K562 (cell line): Measurements from ENCODE around the gene TIMM9. TPM values are rescaled to one million over a fixed set of nuclear protein-coding genes. Genes with fewer than 3 reads are reported as not detected.

ENCODE experiments used
- CC2D1A ChIP-seq: fragments of 450-650 bp; IDR thresholded peaks from 2 replicates; pipeline ENCODE4 v1.6.1; 2017; ENCODE audit warnings: mild to moderate bottlenecking
- DLX4 ChIP-seq: fragments of 250-450 bp; sonication (Bioruptor Pico); IDR thresholded peaks from 2 replicates; pipeline ENCODE4 v1.6.1; 2021; ENCODE audit warnings: mild to moderate bottlenecking
- JUND ChIP-seq, 2 experiments: IDR thresholded peaks; 2 replicates in 1 of 2; 3 replicates in 1 of 2; pipeline ENCODE4 v1.6.1; 2011; ENCODE audit warnings: borderline replicate concordance in 2 of 2, low read depth in 2 of 2, low read length in 2 of 2, improper control_type of control experiment in 1 of 2, missing biosample characterization in 1 of 2, missing genetic modification characterization in 1 of 2, missing genetic modification reagents in 1 of 2
- NFATC3 ChIP-seq: fragments of 450-650 bp; IDR thresholded peaks from 2 replicates; pipeline ENCODE4 v1.6.1; 2017; ENCODE audit warnings: mild to moderate bottlenecking
- NFIC ChIP-seq: fragments of 450-650 bp; IDR thresholded peaks from 2 replicates; pipeline ENCODE4 v1.6.1; 2017; ENCODE audit warnings: mild to moderate bottlenecking, inconsistent platforms
- NFXL1 ChIP-seq: fragments of 450-650 bp; formaldehyde crosslinking; IDR thresholded peaks from 2 replicates; pipeline ENCODE4 v1.4.0; 2021; ENCODE audit warnings: mild to moderate bottlenecking
- PCBP2 ChIP-seq: fragments of 200-400 bp; formaldehyde crosslinking; IDR thresholded peaks from 2 replicates; pipeline ENCODE4 v1.6.1; 2018; ENCODE audit warnings: low read length, low read depth, mild to moderate bottlenecking, moderate library complexity; ENCODE audit not compliant: poor library complexity, severe bottlenecking
- POLR2B ChIP-seq: fragments of 450-650 bp; IDR thresholded peaks from 2 replicates; pipeline ENCODE4 v1.6.1; 2018; ENCODE audit warnings: low read depth; ENCODE audit not compliant: partially characterized antibody
- PURB ChIP-seq: sonication (generic); formaldehyde crosslinking; IDR thresholded peaks from 2 replicates; pipeline ENCODE4 v1.9.0; 2021; ENCODE audit warnings: low read depth, mild to moderate bottlenecking, missing genetic modification reagents
- PYGO2 ChIP-seq: fragments of 450-650 bp; IDR thresholded peaks from 2 replicates; pipeline ENCODE4 v1.6.1; 2016; ENCODE audit warnings: mild to moderate bottlenecking, missing genetic modification characterization, moderate library complexity, missing compliant biosample characterization
- RBBP5 ChIP-seq: fragments of 200-600 bp; sonication (generic); IDR thresholded peaks from 2 replicates; pipeline ENCODE4 v1.6.1; 2012; ENCODE audit warnings: borderline replicate concordance, mild to moderate bottlenecking, low read length, control low read depth, inconsistent platforms; ENCODE audit not compliant: insufficient read depth, poor library complexity, severe bottlenecking
- SIN3A ChIP-seq, 2 experiments: fragments of 150-350 bp in 1 of 2; IDR thresholded peaks; 2 replicates each; pipeline ENCODE4 v1.6.1; 2011 to 2016; ENCODE audit warnings: borderline replicate concordance in 2 of 2, low read depth in 2 of 2, low read length in 2 of 2, mild to moderate bottlenecking in 2 of 2, moderate library complexity in 2 of 2; ENCODE audit not compliant: control insufficient read depth in 1 of 2
- TCF7 ChIP-seq: sonication (generic); IDR thresholded peaks from 2 replicates; pipeline ENCODE4 v1.6.1; 2016; ENCODE audit warnings: antibody characterized with exemption, borderline replicate concordance
- ZBTB11 ChIP-seq, 3 experiments: fragments of 200-800 bp in 1 of 3; fragments of 250-450 bp in 1 of 3; fragments of 450-650 bp in 1 of 3; sonication (Bioruptor Pico) in 1 of 3; sonication (Bioruptor generic) in 1 of 3; formaldehyde crosslinking in 1 of 3; IDR thresholded peaks; 2 replicates each; pipeline versions ENCODE4 v1.6.1 to v1.8.0; 2016 to 2022; ENCODE audit warnings: mild to moderate bottlenecking in 2 of 3, missing genetic modification characterization in 2 of 3, missing compliant biosample characterization in 1 of 3, moderate library complexity in 1 of 3
- ZNF280B ChIP-seq: fragments of 250-450 bp; sonication (Bioruptor Pico); IDR thresholded peaks from 2 replicates; pipeline ENCODE4 v1.5.1; 2021; ENCODE audit warnings: mild to moderate bottlenecking
- polyA plus RNA-seq, 8 experiments: library from polyadenylated mRNA; depleted of rRNA in 4 of 8; stranded (reverse) in 5 of 8; unstranded in 3 of 8; fragments of >200 nt; fragmentation: Nextera tagmentation in 2 of 8; fragmentation: Illumina TruSeq in 1 of 8; extraction: Ambion mirVana in 2 of 8; extraction: Trizol in 1 of 8; gene quantifications; 2 replicates each; pipeline versions ENCODE4 v1.2.1 to v1.2.3, GENCODE V29; 2011 to 2014; ENCODE audit warnings: inconsistent platforms in 1 of 8, missing spikeins in 1 of 8
- total RNA-seq, 7 experiments: library from RNA; depleted of rRNA in 6 of 7; stranded (reverse); fragments of >200 nt in 6 of 7; fragmentation: Illumina TruSeq in 2 of 7; extraction: Trizol in 2 of 7; gene quantifications; 2 replicates each; pipeline versions ENCODE4 v1.2.1 to v1.2.3, GENCODE V29; 2011 to 2021; ENCODE audit warnings: low replicate concordance in 1 of 7

The TIMM9 gene
- total and polyA plus RNA-seq, 9 of the 15 experiments (the other 6 are each of a cell fraction or from before 2014, with no cell fraction given) = 28.0 to 101 (median 54.3) TPM

- TF ChIP-seq PYGO2 (tag) (no peak; the same call in 1 of the 2 replicates), NFATC3 (peak; percentile 44; the same call in 1 of the 2 replicates), PCBP2 (no peak), TCF7 (no peak), NFXL1 (no peak), ZNF280B (CRISPR knock-in tag) (no peak), RBBP5 (peak; percentile 72), DLX4 (CRISPR knock-in tag) (no peak), POLR2B (peak; percentile 79), PURB (CRISPR knock-in tag) (no peak), SIN3A (IDR thresholded peaks at IDR 0.05; ENCODE audit: borderline replicate concordance in 2 of 2, control insufficient read depth in 1 of 2, low read depth in 2 of 2, low read length in 2 of 2) (peak; percentile 31 to 33; a peak in 1 of 4 replicates), JUND (IDR thresholded peaks at IDR 0.05; ENCODE audit: borderline replicate concordance, low read depth, low read length) (peak; percentile 59; the same call in 1 of the 2 replicates), JUND (tag; IDR thresholded peaks at IDR 0.05; ENCODE audit: borderline replicate concordance, low read depth, low read length) (no peak), ZBTB11 (CRISPR knock-in tag; IDR thresholded peaks at IDR 0.05) (peak; percentile 95 to 99 (median 98)), NFIC (peak; percentile 62; the same call in 1 of the 2 replicates), CC2D1A (peak; percentile 80)
Observed at GRCh38 chr14:58427281-58428117, at the start of gene TIMM9, which contains the start of gene KIAA0586 (continued).
